Body of pancreas (tissue), 4 donors: ENCODE results near the gene GLDN. TPM values are rescaled to one million over a fixed set of nuclear protein-coding genes. Genes with fewer than 3 reads are reported as not detected.

Source experiments
- ATAC-seq: fragments of 150-250 bp; one replicate; pipeline ENCODE4 v1.9.1; 2016
- DNase-seq, 4 donors: peaks; one replicate each; pipeline ENCODE4 v3.0.0-alpha.2; 2019
- H3K27ac ChIP-seq, 4 donors: fragments of 200-600 bp; sonication (generic); 1 replicate in 3 of 4; 2 replicates in 1 of 4; pipeline versions ENCODE4 v1.5.1 to v1.6.1; 2016 to 2019; ENCODE audit warnings: mild to moderate bottlenecking in 1 of 4, mixed read lengths in 1 of 4, moderate library complexity in 1 of 4
- H3K27me3 ChIP-seq, 2 donors: fragments of 200-600 bp; sonication (generic); one replicate each; pipeline ENCODE4 v1.6.0; 2016; ENCODE audit warnings: mild to moderate bottlenecking in 1 of 2
- H3K36me3 ChIP-seq, 2 donors: fragments of 200-600 bp; sonication (generic); replicated peaks in 1 of 2; 2 replicates each; pipeline ENCODE4 v1.5.1; 2016; ENCODE audit warnings: low read depth in 2 of 2; ENCODE audit not compliant: insufficient read depth in 1 of 2
- H3K4me1 ChIP-seq: fragments of 200-600 bp; sonication (generic); one replicate; pipeline ENCODE4 v1.6.0; 2016
- H3K4me3 ChIP-seq, 2 donors: fragments of 200-600 bp; sonication (generic); 1 replicate in 1 of 2; 2 replicates in 1 of 2; pipeline ENCODE4 v1.5.1; 2016 to 2019
- H3K9me3 ChIP-seq, 3 donors: fragments of 200-600 bp; sonication (generic); 1 replicate in 2 of 3; 2 replicates in 1 of 3; pipeline ENCODE4 v1.5.1; 2016
- CTCF ChIP-seq, 7 experiments: fragments of 450-650 bp in 4 of 7; fragments of 200-600 bp in 3 of 7; sonication (generic) in 3 of 7; IDR thresholded peaks; one replicate each; pipeline ENCODE4 v1.5.1; 2016 to 2019; ENCODE audit warnings: antibody characterized with exemption in 7 of 7
- POLR2A ChIP-seq, 3 donors: fragments of 450-650 bp; IDR thresholded peaks; one replicate each; pipeline ENCODE4 v1.6.1; 2016; ENCODE audit warnings: antibody characterized with exemption in 3 of 3, mild to moderate bottlenecking in 2 of 3
- whole genome bisulfite sequencing, 2 donors: methylation state at CpG; one replicate each; pipeline ENCODE4 v1.1.5; 2017; 5-methylcytosine and 5-hydroxymethylcytosine counted together
- intact Hi-C: fragments of 100-400 bp; cut with DNase I; formaldehyde crosslinking; loops from one replicate; pipeline ENCODE4 v1.15.1; 2023
- total RNA-seq, 2 donors: library from RNA; depleted of rRNA; stranded (reverse); fragments of >200 nt; gene quantifications; one replicate each; pipeline ENCODE4 v1.1.0, GENCODE V29; 2016

The GLDN gene
- total RNA-seq, 2 donors from 2014 or later = 2.6 to 5.6 TPM

GRCh38 chr15:51378406-51378805 is 37.0 kb downstream of the GLDN start:
- WGBS, 2 donors = 88 to 91% methylated on average over 4 of the region's 4 CpGs
- no peaks in the 10 kb centered on the region for H3K9me3 ChIP-seq
- intact Hi-C loops = no loop called here
- ATAC-seq (no peak), DNase-seq (no peak)
- no peak for TF ChIP-seq CTCF (IDR thresholded peaks at IDR 0.05)
- TF ChIP-seq POLR2A (IDR thresholded peaks at IDR 0.05) = no peak
- no peaks in the 10 kb centered on the region for H3K36me3 ChIP-seq
- H3K4me1 ChIP-seq = peaks cover 19% of the 10 kb centered on the region
- no peak overlapping the region for H3K27ac ChIP-seq
- H3K27me3 ChIP-seq = no peaks in the 10 kb centered on the region
- H3K4me3 ChIP-seq = no peak overlapping the region

DNA sequence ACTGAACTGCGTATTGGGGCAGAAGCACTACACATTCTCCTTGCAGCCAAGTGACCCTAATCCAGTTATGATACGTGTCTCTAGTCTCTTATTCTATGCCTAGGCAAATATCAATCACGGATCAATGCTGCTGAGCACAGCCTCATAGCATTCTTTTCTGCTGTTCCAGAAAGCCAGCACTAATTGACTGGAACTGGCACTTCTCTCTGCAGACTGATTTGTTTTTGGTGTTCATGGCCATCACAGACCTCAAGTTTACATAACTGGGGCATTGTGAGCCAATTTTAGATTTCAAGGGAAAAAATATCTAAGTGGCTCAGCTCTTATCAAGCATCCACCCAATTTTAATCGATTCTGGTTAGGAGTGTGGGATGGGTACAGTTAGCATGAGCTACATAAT is 37.9 kb downstream of the GLDN start:
- no peaks in the 10 kb centered on the region for H3K36me3 ChIP-seq
- no peak overlapping the region for H3K27ac ChIP-seq
- peaks cover 19% of the 10 kb centered on the region for H3K4me1 ChIP-seq
- no peak for ATAC-seq
- H3K4me3 ChIP-seq = no peak overlapping the region
- WGBS, 2 donors = 35 to 45% methylated on average over 4 of the region's 4 CpGs
- H3K9me3 ChIP-seq = no peaks in the 10 kb centered on the region
- intact Hi-C loops = no loop called here
- no peak for TF ChIP-seq POLR2A (IDR thresholded peaks at IDR 0.05)
- no peak for TF ChIP-seq CTCF (IDR thresholded peaks at IDR 0.05)
- H3K27me3 ChIP-seq = no peaks in the 10 kb centered on the region
- no peak for DNase-seq

DNA sequence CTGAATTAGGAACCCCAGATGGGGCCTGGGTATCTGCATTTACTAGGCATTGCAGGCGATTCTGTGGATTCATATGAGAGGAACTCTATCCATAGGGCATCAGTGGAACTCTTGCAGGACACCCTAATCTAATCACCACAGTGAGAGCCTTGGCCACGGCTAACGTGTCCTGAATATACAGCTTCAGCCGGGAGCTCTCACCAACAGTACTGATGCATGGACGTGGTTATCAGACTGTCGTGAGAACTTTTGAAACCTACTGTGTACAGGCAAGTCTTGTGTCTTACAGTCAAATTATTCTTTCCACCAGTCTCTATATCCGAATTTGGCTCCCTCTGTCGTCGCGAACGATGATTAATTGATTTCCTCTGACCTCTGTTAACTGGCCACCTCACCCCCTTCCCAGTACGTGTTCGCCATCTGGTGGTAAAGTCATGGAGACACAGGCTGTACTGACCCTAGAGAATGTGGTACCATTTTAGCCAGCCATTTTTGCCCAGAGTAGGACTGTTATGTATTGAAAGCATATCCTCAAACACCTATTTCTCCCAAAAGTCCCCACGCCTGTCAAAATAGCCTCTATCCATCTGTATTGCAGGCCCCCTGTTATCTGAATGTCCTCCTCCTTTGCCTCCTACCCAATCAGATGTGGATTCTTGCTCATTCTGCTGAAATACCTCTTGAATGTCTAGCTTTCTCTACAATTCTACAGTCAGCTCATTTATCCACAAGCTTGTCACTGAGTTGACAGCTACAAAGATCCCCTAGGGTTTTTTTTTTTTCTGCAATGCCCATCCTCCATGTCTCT is 39.7 kb downstream of the GLDN start:
- 18 to 24% methylated on average over 14 of the region's 14 CpGs for WGBS, 2 donors
- H3K36me3 ChIP-seq = no peaks in the 10 kb centered on the region
- intact Hi-C loops = loop anchor here (5.0 to 10.0 kb wide), 2 partner anchors 146 to 219 kb away; no protein-coding TSS in a partner anchor

DNA sequence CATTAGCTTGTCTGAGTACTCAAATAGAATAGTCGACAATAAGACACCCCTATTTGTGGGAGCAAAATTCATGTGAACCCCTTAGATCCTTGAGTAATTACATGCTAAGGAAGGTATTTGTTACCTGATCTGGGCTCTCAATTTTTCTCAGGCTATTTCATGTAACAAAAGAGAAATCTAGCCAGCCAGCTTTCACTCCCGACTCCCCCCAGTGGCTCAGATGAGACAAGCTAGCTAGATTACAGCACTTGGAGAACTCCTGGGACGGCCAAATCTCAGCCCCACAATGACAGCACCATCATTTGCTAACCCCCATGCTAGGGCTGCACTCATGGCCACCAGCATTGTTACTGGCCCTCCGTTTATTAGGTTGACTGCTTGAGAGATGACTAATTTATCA is 41.3 kb downstream of the GLDN start:
- no peaks in the 10 kb centered on the region for H3K9me3 ChIP-seq
- no peak for TF ChIP-seq POLR2A (IDR thresholded peaks at IDR 0.05)
- TF ChIP-seq CTCF (IDR thresholded peaks at IDR 0.05) = peak in 5 of 7 experiments; percentile 11 to 48 (median 28)
- DNase-seq (peak in 2 of 4 donors; percentile 36 to 48), ATAC-seq (no peak)
- H3K4me1 ChIP-seq = peaks cover 19% of the 10 kb centered on the region
- H3K27me3 ChIP-seq = no peaks in the 10 kb centered on the region
- H3K4me3 ChIP-seq = no peak overlapping the region
- no peak overlapping the region for H3K27ac ChIP-seq
- intact Hi-C loops = loop anchor here (5.0 to 10.0 kb wide), 2 partner anchors 148 to 220 kb away; no protein-coding TSS in a partner anchor
- no peaks in the 10 kb centered on the region for H3K36me3 ChIP-seq
- WGBS, 2 donors = 5% methylated on average over 4 of the region's 4 CpGs

More for the DNA sequence above, 39.7 kb downstream of the GLDN start:
- ATAC-seq (peak; percentile 84), DNase-seq (peak; percentile 57 to 71 (median 58))
- Histone ChIP-seq H3K9me3 (no peaks in the 10 kb centered on the region), H3K4me3 (no peak overlapping the region), H3K27ac (no peak overlapping the region), H3K4me1 (peaks cover 19% of the 10 kb centered on the region), H3K27me3 (no peaks in the 10 kb centered on the region)
- no peak for TF ChIP-seq POLR2A (IDR thresholded peaks at IDR 0.05)
- peak; percentile 64 to 97 (median 86) for TF ChIP-seq CTCF (IDR thresholded peaks at IDR 0.05)
